ENCODE data around the gene HSD11B1.

HSD11B1 gene

GRCh38 chr1:209662879-209663327 lies 41.7 kb upstream of the HSD11B1 start:
- H3K4me3 ChIP-seq (ENCODE audit: control insufficient read depth, low read depth, low read length) = no peak overlapping the region
- TF ChIP-seq, protein P1, sequence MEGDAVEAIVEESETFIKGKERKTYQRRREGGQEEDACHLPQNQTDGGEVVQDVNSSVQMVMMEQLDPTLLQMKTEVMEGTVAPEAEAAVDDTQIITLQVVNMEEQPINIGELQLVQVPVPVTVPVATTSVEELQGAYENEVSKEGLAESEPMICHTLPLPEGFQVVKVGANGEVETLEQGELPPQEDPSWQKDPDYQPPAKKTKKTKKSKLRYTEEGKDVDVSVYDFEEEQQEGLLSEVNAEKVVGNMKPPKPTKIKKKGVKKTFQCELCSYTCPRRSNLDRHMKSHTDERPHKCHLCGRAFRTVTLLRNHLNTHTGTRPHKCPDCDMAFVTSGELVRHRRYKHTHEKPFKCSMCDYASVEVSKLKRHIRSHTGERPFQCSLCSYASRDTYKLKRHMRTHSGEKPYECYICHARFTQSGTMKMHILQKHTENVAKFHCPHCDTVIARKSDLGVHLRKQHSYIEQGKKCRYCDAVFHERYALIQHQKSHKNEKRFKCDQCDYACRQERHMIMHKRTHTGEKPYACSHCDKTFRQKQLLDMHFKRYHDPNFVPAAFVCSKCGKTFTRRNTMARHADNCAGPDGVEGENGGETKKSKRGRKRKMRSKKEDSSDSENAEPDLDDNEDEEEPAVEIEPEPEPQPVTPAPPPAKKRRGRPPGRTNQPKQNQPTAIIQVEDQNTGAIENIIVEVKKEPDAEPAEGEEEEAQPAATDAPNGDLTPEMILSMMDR (conservative IDR thresholded peaks at IDR 0.05; ENCODE audit: control insufficient read depth, insufficient read depth, low read depth, low read length) = no peak
- DNase-seq (ENCODE audit: low read depth) = peak; percentile 51

- no peak overlapping the region for H3K4me3 ChIP-seq (ENCODE audit: control insufficient read depth, low read depth, low read length)
- TF ChIP-seq, protein P1 (conservative IDR thresholded peaks at IDR 0.05; ENCODE audit: control insufficient read depth, insufficient read depth, low read depth, low read length) = no peak
- no peak for DNase-seq (ENCODE audit: low read depth)
These were observed 37.5 kb upstream of the HSD11B1 start for GRCh38 chr1:209667103-209667502.

GRCh38 chr1:209667708-209668107 lies 36.9 kb upstream of the HSD11B1 start:
- no peak overlapping the region for H3K4me3 ChIP-seq (ENCODE audit: control insufficient read depth, low read depth, low read length)

GRCh38 chr1:209670441-209671082 lies 34.1 kb upstream of the HSD11B1 start:
- TF ChIP-seq, protein P1 (conservative IDR thresholded peaks at IDR 0.05; ENCODE audit: control insufficient read depth, insufficient read depth, low read depth, low read length) = no peak
- no peak for DNase-seq (ENCODE audit: low read depth)

More at GRCh38 chr1:209667708-209668107, 36.9 kb upstream of the HSD11B1 start:
- no peak for DNase-seq (ENCODE audit: low read depth)
- TF ChIP-seq, protein P1 (conservative IDR thresholded peaks at IDR 0.05; ENCODE audit: control insufficient read depth, insufficient read depth, low read depth, low read length) = no peak

DNA sequence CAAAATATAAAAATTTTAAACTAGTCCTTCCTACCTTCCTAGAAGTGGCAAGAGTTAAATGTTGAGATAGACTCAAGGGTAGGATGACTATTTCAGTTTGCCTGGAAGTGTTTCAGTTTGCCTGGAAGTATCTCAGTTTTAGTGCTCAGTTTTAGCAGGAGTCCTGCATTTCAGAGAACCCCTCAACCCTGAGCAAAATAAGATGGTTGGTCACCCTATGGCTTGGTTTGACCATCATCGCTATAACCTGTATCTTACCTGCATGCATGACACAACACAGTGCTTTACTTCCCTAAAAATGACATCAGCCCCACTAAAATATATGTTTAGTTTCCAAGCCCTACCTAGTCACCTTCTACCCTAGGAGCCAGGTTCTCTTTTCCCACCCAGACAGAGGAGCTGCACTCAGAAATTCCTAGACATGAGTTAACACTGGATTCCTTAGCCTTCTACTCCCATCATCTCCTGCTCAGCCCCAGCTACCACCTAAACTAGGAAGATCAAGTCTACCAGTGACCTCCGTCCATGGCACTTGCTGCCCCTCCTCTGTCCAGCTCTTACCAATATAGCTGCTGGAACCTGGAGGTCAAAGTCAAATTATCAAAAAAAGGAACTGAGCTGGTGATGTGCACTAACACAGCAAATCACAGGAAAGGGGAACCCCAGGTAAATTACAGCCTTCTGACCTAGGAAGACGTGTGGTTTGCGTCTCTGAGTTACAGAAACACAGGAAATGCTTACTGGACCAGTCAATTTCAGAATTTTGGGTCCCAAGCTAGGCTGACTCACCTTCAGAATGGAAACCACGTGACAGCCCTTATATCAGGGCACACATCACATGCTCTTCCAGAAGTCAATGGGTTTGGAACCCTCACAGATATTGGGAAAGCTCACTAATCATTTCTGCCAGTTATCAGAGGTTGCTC lies 31.7 kb upstream of the HSD11B1 start:
- TF ChIP-seq, protein P1 (conservative IDR thresholded peaks at IDR 0.05; ENCODE audit: control insufficient read depth, insufficient read depth, low read depth, low read length) = no peak
- DNase-seq (ENCODE audit: low read depth) = peak; percentile 58
- no peak overlapping the region for H3K4me3 ChIP-seq (ENCODE audit: control insufficient read depth, low read depth, low read length)

More at GRCh38 chr1:209670441-209671082, 34.1 kb upstream of the HSD11B1 start:
- no peak overlapping the region for H3K4me3 ChIP-seq (ENCODE audit: control insufficient read depth, low read depth, low read length)

DNA sequence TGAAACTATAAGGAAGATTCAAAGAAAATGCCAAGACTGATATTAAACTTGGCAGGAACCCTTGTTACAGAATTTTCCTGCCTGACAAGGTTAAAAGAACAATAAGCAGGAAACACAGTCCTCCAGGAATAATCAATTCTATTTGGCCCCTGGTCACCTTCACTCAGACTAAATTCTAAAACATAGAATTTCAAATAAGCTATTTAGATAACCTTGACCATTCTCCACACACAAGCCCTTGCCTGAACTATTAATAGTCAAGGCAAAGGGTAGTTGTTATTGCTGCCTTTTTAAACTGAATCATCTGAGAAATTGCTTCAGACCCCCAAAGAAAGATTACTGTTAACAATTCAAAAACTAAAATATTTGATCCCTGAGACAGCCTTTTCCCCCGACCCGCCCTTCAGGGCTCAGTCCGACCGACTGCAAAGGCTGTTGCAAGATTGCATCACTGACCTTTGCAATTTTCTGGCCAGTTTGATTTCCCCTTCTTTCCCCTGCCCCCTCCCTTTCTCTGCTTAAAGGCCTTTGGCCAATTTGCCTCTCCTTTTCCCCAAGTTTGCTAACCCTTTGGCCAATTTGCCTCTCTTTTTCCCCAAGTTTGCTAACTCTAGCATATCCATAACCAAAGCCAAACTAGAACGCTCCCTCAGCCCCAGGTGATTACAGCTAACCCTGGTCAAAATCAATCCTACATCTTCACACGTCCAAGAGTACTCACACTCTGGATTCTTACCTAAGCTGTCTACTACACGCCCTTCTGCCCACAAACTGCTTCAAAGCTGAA lies 30.8 kb upstream of the HSD11B1 start:
- DNase-seq (ENCODE audit: low read depth) = no peak
- H3K4me3 ChIP-seq (ENCODE audit: control insufficient read depth, low read depth, low read length) = no peak overlapping the region
- TF ChIP-seq, protein P1 (conservative IDR thresholded peaks at IDR 0.05; ENCODE audit: control insufficient read depth, insufficient read depth, low read depth, low read length) = no peak
